Measurements from ENCODE around the gene CHN1. TPM values are rescaled to one million over a fixed set of nuclear protein-coding genes. Genes with fewer than 3 reads are reported as not detected.

CHN1 gene
- polyA plus RNA-seq, 4 donors: 18.4 to 29.8 (median 28.1) TPM

GRCh38 chr2:174977364-174977763 is 27.8 kb downstream of the CHN1 start:
- no peak for DNase-seq (ENCODE audit: low read depth in 4 of 4, low spot score in 3 of 4)

GRCh38 chr2:174974131-174974530 is 31.1 kb downstream of the CHN1 start:
- DNase-seq (ENCODE audit: low read depth in 4 of 4, low spot score in 3 of 4): no peak

GRCh38 chr2:174972924-174973323 is 32.3 kb downstream of the CHN1 start:
- DNase-seq (ENCODE audit: low read depth in 4 of 4, low spot score in 3 of 4): no peak

- DNase-seq (ENCODE audit: low read depth in 4 of 4, low spot score in 3 of 4): no peak
Observed at GRCh38 chr2:174971868-174972781, 33.1 kb downstream of the CHN1 start.

GRCh38 chr2:174970092-174970491 is 35.1 kb downstream of the CHN1 start:
- DNase-seq (ENCODE audit: low read depth in 4 of 4, low spot score in 3 of 4): no peak

GRCh38 chr2:174969091-174969734 is 36.0 kb downstream of the CHN1 start:
- no peak for DNase-seq (ENCODE audit: low read depth in 4 of 4, low spot score in 3 of 4)

- DNase-seq (ENCODE audit: low read depth in 4 of 4, low spot score in 3 of 4): no peak
Observed at GRCh38 chr2:174967691-174968260, 37.4 kb downstream of the CHN1 start.

- DNase-seq (ENCODE audit: low read depth in 4 of 4, low spot score in 3 of 4): no peak
Observed at GRCh38 chr2:174967086-174967485, 38.1 kb downstream of the CHN1 start.

GRCh38 chr2:174965992-174966744 is 39.0 kb downstream of the CHN1 start:
- no peak for DNase-seq (ENCODE audit: low read depth in 4 of 4, low spot score in 3 of 4)

- no peak for DNase-seq (ENCODE audit: low read depth in 4 of 4, low spot score in 3 of 4)
Observed at GRCh38 chr2:174965551-174965950, 39.6 kb downstream of the CHN1 start.

GRCh38 chr2:174964404-174964803 is 40.8 kb downstream of the CHN1 start:
- DNase-seq (ENCODE audit: low read depth in 4 of 4, low spot score in 3 of 4): no peak

- DNase-seq (ENCODE audit: low read depth in 4 of 4, low spot score in 3 of 4): no peak
Observed at GRCh38 chr2:174963437-174964400, 41.5 kb downstream of the CHN1 start.

- DNase-seq (ENCODE audit: low read depth in 4 of 4, low spot score in 3 of 4): no peak
Observed at GRCh38 chr2:174959787-174960186, 45.4 kb downstream of the CHN1 start.

- no peak for DNase-seq (ENCODE audit: low read depth in 4 of 4, low spot score in 3 of 4)
Observed at GRCh38 chr2:174957050-174957449, 48.1 kb downstream of the CHN1 start.

GRCh38 chr2:174952607-174953006 is 52.6 kb downstream of the CHN1 start:
- no peak for DNase-seq (ENCODE audit: low read depth in 4 of 4, low spot score in 3 of 4)

GRCh38 chr2:174951745-174952144 is 53.4 kb downstream of the CHN1 start:
- no peak for DNase-seq (ENCODE audit: low read depth in 4 of 4, low spot score in 3 of 4)

- DNase-seq (ENCODE audit: low read depth in 4 of 4, low spot score in 3 of 4): no peak
Observed at GRCh38 chr2:174949988-174950687, 55.0 kb downstream of the CHN1 start.

GRCh38 chr2:174945601-174946260 is 59.5 kb downstream of the CHN1 start:
- no peak for DNase-seq (ENCODE audit: low read depth in 4 of 4, low spot score in 3 of 4)

- no peak for DNase-seq (ENCODE audit: low read depth in 4 of 4, low spot score in 3 of 4)
Observed at GRCh38 chr2:174939046-174939445, 66.1 kb downstream of the CHN1 start.

All from left renal pelvis (tissue), 4 donors.